HEK293 (cell line): ENCODE data around the gene PLXND1.

ENCODE experiments used
- CTCF ChIA-PET: fragments of 350-600 bp; formaldehyde crosslinking; extraction: SDS; loops from one replicate; lab custom pipeline; 2021; ENCODE audit warnings: antibody characterized with exemption; lab: Yijun Ruan, JAX
- POLR2A ChIA-PET: fragments of 300-600 bp; formaldehyde crosslinking; extraction: SDS; loops from one replicate; lab custom pipeline; 2020; ENCODE audit warnings: antibody characterized with exemption, inconsistent platforms; lab: Yijun Ruan, JAX
- H3K27ac ChIP-seq: fragments of 200-500 bp; sonication (Bioruptor generic); 2 replicates; pipeline ENCODE4 v1.5.1; 2014; ENCODE audit warnings: low read depth, low read length, control low read depth, inconsistent platforms; ENCODE audit errors: extremely low read depth
- H3K36me3 ChIP-seq, 2 experiments: fragments of 200-500 bp in 1 of 2; sonication (Bioruptor generic) in 1 of 2; 1 replicate in 1 of 2; 2 replicates in 1 of 2; pipeline ENCODE4 v1.5.1; 2014 to 2017; ENCODE audit warnings: inconsistent platforms in 2 of 2, low read length in 2 of 2; ENCODE audit not compliant: control insufficient read depth in 2 of 2, insufficient read depth in 1 of 2
- H3K4me1 ChIP-seq: fragments of 200-500 bp; sonication (Bioruptor generic); 2 replicates; pipeline ENCODE4 v1.5.1; 2014; ENCODE audit warnings: mild to moderate bottlenecking, low read length, inconsistent platforms; ENCODE audit not compliant: control insufficient read depth, insufficient read depth
- H3K4me3 ChIP-seq: 2 replicates; pipeline ENCODE4 v1.5.1; 2011; ENCODE audit warnings: low read depth, mild to moderate bottlenecking, control low read depth, low read length, moderate library complexity
- H3K9me3 ChIP-seq: fragments of 200-500 bp; sonication (Bioruptor generic); 2 replicates; pipeline ENCODE4 v1.5.1; 2014; ENCODE audit warnings: low read depth, low read length, inconsistent platforms; ENCODE audit not compliant: control insufficient read depth, insufficient read depth
- GLIS1 ChIP-seq: fragments of 450-650 bp; formaldehyde crosslinking; IDR thresholded peaks from 2 replicates; pipeline ENCODE4 v1.5.1; 2016; ENCODE audit warnings: missing biosample characterization, missing genetic modification characterization
- KLF7 ChIP-seq: fragments of 450-650 bp; formaldehyde crosslinking; IDR thresholded peaks from 2 replicates; pipeline ENCODE4 v1.5.1; 2016; ENCODE audit warnings: missing biosample characterization, missing genetic modification characterization, borderline replicate concordance
- MYNN ChIP-seq: fragments of 450-650 bp; formaldehyde crosslinking; IDR thresholded peaks from 2 replicates; pipeline ENCODE4 v1.5.1; 2016; ENCODE audit warnings: missing biosample characterization, missing genetic modification characterization, borderline replicate concordance
- REPIN1 ChIP-seq: fragments of 450-650 bp; formaldehyde crosslinking; IDR thresholded peaks from 2 replicates; pipeline ENCODE4 v1.5.1; 2017; ENCODE audit warnings: missing biosample characterization, missing genetic modification characterization, low read depth
- SCRT2 ChIP-seq: fragments of 450-650 bp; formaldehyde crosslinking; IDR thresholded peaks from 2 replicates; pipeline ENCODE4 v1.5.1; 2016; ENCODE audit warnings: missing biosample characterization, missing genetic modification characterization
- SETDB1 ChIP-seq: IDR thresholded peaks from one replicate; pipeline ENCODE4 v1.6.1; 2017; ENCODE audit warnings: mild to moderate bottlenecking, low read length, moderate library complexity, mixed read lengths; ENCODE audit not compliant: insufficient read length
- SP3 ChIP-seq: fragments of 450-650 bp; formaldehyde crosslinking; IDR thresholded peaks from 2 replicates; pipeline ENCODE4 v1.5.1; 2016; ENCODE audit warnings: missing biosample characterization, missing genetic modification characterization
- ZBTB21 ChIP-seq: fragments of 450-650 bp; formaldehyde crosslinking; IDR thresholded peaks from 2 replicates; pipeline ENCODE4 v1.5.1; 2017; ENCODE audit warnings: missing biosample characterization, missing genetic modification characterization
- ZBTB8A ChIP-seq: fragments of 450-650 bp; formaldehyde crosslinking; IDR thresholded peaks from 2 replicates; pipeline ENCODE4 v1.5.1; 2016; ENCODE audit warnings: missing biosample characterization, missing genetic modification characterization
- ZIC2 ChIP-seq: fragments of 450-650 bp; formaldehyde crosslinking; IDR thresholded peaks from 2 replicates; pipeline ENCODE4 v1.5.1; 2016; ENCODE audit warnings: missing biosample characterization, missing genetic modification characterization
- ZNF155 ChIP-seq: fragments of 450-650 bp; formaldehyde crosslinking; IDR thresholded peaks from 2 replicates; pipeline ENCODE4 v1.5.1; 2016; ENCODE audit warnings: missing biosample characterization, missing genetic modification characterization
- ZNF366 ChIP-seq: fragments of 450-650 bp; formaldehyde crosslinking; conservative IDR thresholded peaks from 2 replicates; pipeline ENCODE4 v1.5.1; 2016; ENCODE audit warnings: missing biosample characterization, missing genetic modification characterization
- ZNF473 ChIP-seq: fragments of 450-650 bp; formaldehyde crosslinking; IDR thresholded peaks from 2 replicates; pipeline ENCODE4 v1.5.1; 2017; ENCODE audit warnings: missing biosample characterization, missing genetic modification characterization
- ZNF560 ChIP-seq: fragments of 450-650 bp; formaldehyde crosslinking; IDR thresholded peaks from 2 replicates; pipeline ENCODE4 v1.5.1; 2017; ENCODE audit warnings: missing biosample characterization, missing genetic modification characterization, borderline replicate concordance
- TF ChIP-seq, protein P1 (sequence below): fragments of 450-650 bp; IDR thresholded peaks from 2 replicates; pipeline ENCODE4 v1.5.1; 2018; ENCODE audit warnings: missing biosample characterization, missing genetic modification characterization
- TF ChIP-seq, protein P2 (sequence below): fragments of 450-650 bp; formaldehyde crosslinking; IDR thresholded peaks from 2 replicates; pipeline ENCODE4 v1.5.1; 2017; ENCODE audit warnings: missing biosample characterization, mild to moderate bottlenecking, missing genetic modification characterization, moderate library complexity

The PLXND1 gene

GRCh38 chr3:129560911-129561594 lies 45.4 kb downstream of the PLXND1 start:
- no peaks in the 10 kb centered on the region for H3K4me1 ChIP-seq
- H3K4me3 ChIP-seq, result no peak overlapping the region
- no peak overlapping the region for H3K27ac ChIP-seq
- H3K36me3 ChIP-seq, result peaks cover 0 to 61% of the 10 kb centered on the region in 2 experiments; a peak in 2 of 3 replicates
- ChIA-PET CTCF (interaction anchor here (0.6 kb wide), 1 partner anchor 431 kb away, joined by 3 read pairs; no protein-coding TSS in a partner anchor), POLR2A (no interaction called here)
- no peaks in the 10 kb centered on the region for H3K9me3 ChIP-seq
- peak; percentile 94 for TF ChIP-seq GLIS1 (tag by site-specific recombination)
- TF ChIP-seq, protein P1, sequence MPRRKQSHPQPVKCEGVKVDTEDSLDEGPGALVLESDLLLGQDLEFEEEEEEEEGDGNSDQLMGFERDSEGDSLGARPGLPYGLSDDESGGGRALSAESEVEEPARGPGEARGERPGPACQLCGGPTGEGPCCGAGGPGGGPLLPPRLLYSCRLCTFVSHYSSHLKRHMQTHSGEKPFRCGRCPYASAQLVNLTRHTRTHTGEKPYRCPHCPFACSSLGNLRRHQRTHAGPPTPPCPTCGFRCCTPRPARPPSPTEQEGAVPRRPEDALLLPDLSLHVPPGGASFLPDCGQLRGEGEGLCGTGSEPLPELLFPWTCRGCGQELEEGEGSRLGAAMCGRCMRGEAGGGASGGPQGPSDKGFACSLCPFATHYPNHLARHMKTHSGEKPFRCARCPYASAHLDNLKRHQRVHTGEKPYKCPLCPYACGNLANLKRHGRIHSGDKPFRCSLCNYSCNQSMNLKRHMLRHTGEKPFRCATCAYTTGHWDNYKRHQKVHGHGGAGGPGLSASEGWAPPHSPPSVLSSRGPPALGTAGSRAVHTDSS (tag by site-specific recombination), result no peak
- no peak for TF ChIP-seq ZNF155 (tag by site-specific recombination)
- no peak for TF ChIP-seq KLF7
- no peak for TF ChIP-seq MYNN (tag by site-specific recombination)
- TF ChIP-seq ZNF473 (tag by site-specific recombination), result no peak
- no peak for TF ChIP-seq REPIN1 (tag by site-specific recombination)
- peak; percentile 68 for TF ChIP-seq ZIC2 (tag by site-specific recombination)
- TF ChIP-seq ZBTB21, result no peak
- TF ChIP-seq SETDB1, result no peak
- peak; percentile 66; the same call in 1 of the 2 replicates for TF ChIP-seq ZNF366 (tag by site-specific recombination)
- no peak for TF ChIP-seq ZNF560 (tag by site-specific recombination)
- TF ChIP-seq, all 188 proteins: peak for 3

DNA sequence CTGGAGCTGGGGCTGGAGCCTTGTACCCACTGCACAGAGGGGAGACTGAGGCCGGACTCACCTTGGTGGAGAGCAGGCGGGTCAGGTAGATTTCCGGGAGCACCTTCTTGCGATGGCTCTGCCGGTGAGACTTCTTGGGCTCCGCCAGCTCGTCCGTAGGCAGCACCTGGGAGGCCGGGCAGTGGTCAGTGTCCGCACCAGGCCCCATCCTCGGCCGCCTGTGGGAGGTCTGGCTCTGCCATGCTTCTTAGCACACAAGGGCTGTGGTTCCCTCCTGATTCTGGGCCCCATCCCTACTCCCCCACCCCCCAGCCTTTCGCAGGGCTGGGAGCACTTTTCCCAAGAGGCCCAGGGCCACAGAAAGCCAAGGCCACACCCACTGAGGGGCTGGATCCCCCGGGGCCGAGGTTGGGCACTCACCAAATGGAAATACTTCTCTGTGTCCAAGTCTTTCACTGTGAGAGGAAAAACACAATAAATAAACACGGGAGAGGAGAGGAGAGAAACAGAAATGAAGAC lies 46.1 kb downstream of the PLXND1 start:
- TF ChIP-seq ZBTB8A (tag by site-specific recombination), result peak; percentile 63
- TF ChIP-seq SP3 (tag by site-specific recombination), result no peak
- Histone ChIP-seq H3K36me3 (peaks cover 0 to 56% of the 10 kb centered on the region in 2 experiments; a peak in 2 of 3 replicates), H3K9me3 (no peaks in the 10 kb centered on the region), H3K4me3 (no peak overlapping the region), H3K4me1 (no peaks in the 10 kb centered on the region), H3K27ac (no peak overlapping the region)
- CTCF ChIA-PET, result interaction anchor here (0.6 kb wide), 1 partner anchor 432 kb away, joined by 3 read pairs; no protein-coding TSS in a partner anchor
- POLR2A ChIA-PET, result no interaction called here

- ChIA-PET POLR2A (no interaction called here), CTCF (no interaction called here)
- H3K9me3 ChIP-seq, result no peaks in the 10 kb centered on the region
- H3K36me3 ChIP-seq, result peaks cover 0 to 53% of the 10 kb centered on the region in 2 experiments; a peak in 2 of 3 replicates
- no peak overlapping the region for H3K4me3 ChIP-seq
- no peaks in the 10 kb centered on the region for H3K4me1 ChIP-seq
- TF ChIP-seq, protein P2, sequence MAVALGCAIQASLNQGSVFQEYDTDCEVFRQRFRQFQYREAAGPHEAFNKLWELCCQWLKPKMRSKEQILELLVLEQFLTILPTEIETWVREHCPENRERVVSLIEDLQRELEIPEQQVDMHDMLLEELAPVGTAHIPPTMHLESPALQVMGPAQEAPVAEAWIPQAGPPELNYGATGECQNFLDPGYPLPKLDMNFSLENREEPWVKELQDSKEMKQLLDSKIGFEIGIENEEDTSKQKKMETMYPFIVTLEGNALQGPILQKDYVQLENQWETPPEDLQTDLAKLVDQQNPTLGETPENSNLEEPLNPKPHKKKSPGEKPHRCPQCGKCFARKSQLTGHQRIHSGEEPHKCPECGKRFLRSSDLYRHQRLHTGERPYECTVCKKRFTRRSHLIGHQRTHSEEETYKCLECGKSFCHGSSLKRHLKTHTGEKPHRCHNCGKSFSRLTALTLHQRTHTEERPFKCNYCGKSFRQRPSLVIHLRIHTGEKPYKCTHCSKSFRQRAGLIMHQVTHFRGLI, result no peak
- peak; percentile 78 for TF ChIP-seq SCRT2 (tag by site-specific recombination)
- H3K27ac ChIP-seq, result no peak overlapping the region
Measured at GRCh38 chr3:129559565-129560079, 46.9 kb downstream of the PLXND1 start.
